Transverse colon (tissue), 4 donors: ENCODE measurements around the gene MEPCE.

Experiments
- CTCF ChIP-seq, 5 experiments: fragments of 200-600 bp in 3 of 5; fragments of 450-650 bp in 2 of 5; sonication (generic) in 3 of 5; IDR thresholded peaks; 1 replicate in 2 of 5; 2 replicates in 3 of 5; pipeline ENCODE4 v1.5.1; 2016 to 2017; ENCODE audit warnings: antibody characterized with exemption in 5 of 5, inconsistent platforms in 3 of 5, mild to moderate bottlenecking in 2 of 5, moderate library complexity in 1 of 5
- EP300 ChIP-seq: sonication (generic); formaldehyde crosslinking; IDR thresholded peaks from one replicate; pipeline ENCODE4 v1.6.1; 2017; ENCODE audit warnings: antibody characterized with exemption, low read depth
- POLR2A ChIP-seq: fragments of 450-650 bp; IDR thresholded peaks from one replicate; pipeline ENCODE4 v1.6.1; 2016; ENCODE audit warnings: antibody characterized with exemption, mild to moderate bottlenecking, moderate library complexity
- POLR2AphosphoS5 ChIP-seq, 3 donors: sonication (generic); formaldehyde crosslinking; IDR thresholded peaks; one replicate each; pipeline ENCODE4 v1.6.1; 2016; ENCODE audit warnings: antibody characterized with exemption in 3 of 3

GRCh38 chr7:100472121-100472851, 42.7 kb downstream of the MEPCE start:
- TF ChIP-seq CTCF (IDR thresholded peaks at IDR 0.05) (no peak), POLR2A (no peak), POLR2AphosphoS5 (IDR thresholded peaks at IDR 0.05) (no peak), EP300 (no peak)
